Upper lobe of left lung (tissue), 6 donors: Measurements from ENCODE around the gene INPP5E. TPM values are rescaled to one million over a fixed set of nuclear protein-coding genes. Genes with fewer than 3 reads are reported as not detected.

Experiments used
- ATAC-seq, 2 donors: fragments of 200-7000 bp; cut with Tn5 transposase; one replicate each; pipeline ENCODE4 v1.9.1; 2022; ENCODE audit warnings: mild to moderate bottlenecking in 2 of 2, moderate library complexity in 2 of 2; ENCODE audit not compliant: low FRiP score in 2 of 2
- DNase-seq, 2 donors: peaks; one replicate each; pipeline ENCODE4 v3.0.0-alpha.2; 2019 to 2020
- H3K27ac ChIP-seq, 4 donors: fragments of 200-600 bp; sonication (generic); one replicate each; pipeline ENCODE4 v1.5.1; 2016 to 2019
- H3K27me3 ChIP-seq, 4 donors: fragments of 200-600 bp; sonication (generic); one replicate each; pipeline ENCODE4 v1.5.1; 2017 to 2019
- H3K36me3 ChIP-seq, 4 donors: fragments of 200-600 bp; sonication (generic); one replicate each; pipeline ENCODE4 v1.5.1; 2016 to 2019
- H3K4me1 ChIP-seq, 4 donors: fragments of 200-600 bp; sonication (generic); one replicate each; pipeline ENCODE4 v1.5.1; 2018 to 2019
- H3K4me3 ChIP-seq, 4 donors: fragments of 200-600 bp; sonication (generic); one replicate each; pipeline ENCODE4 v1.5.1; 2017 to 2019; ENCODE audit warnings: mild to moderate bottlenecking in 2 of 4, moderate library complexity in 1 of 4
- H3K9me3 ChIP-seq, 4 donors: fragments of 200-600 bp; sonication (generic); one replicate each; pipeline ENCODE4 v1.5.1; 2018 to 2019
- EP300 ChIP-seq, 4 donors: sonication (generic); formaldehyde crosslinking; IDR thresholded peaks; one replicate each; pipeline ENCODE4 v1.5.1; 2017; ENCODE audit warnings: antibody characterized with exemption in 4 of 4, control low read depth in 2 of 4
- POLR2A ChIP-seq, 4 donors: fragments of 450-650 bp; IDR thresholded peaks; one replicate each; pipeline ENCODE4 v1.5.1; 2016 to 2017; ENCODE audit warnings: antibody characterized with exemption in 4 of 4, mild to moderate bottlenecking in 2 of 4
- POLR2AphosphoS5 ChIP-seq, 2 donors: sonication (generic); formaldehyde crosslinking; IDR thresholded peaks; one replicate each; pipeline ENCODE4 v1.5.1; 2017; ENCODE audit warnings: antibody characterized with exemption in 2 of 2
- WGBS, 2 donors: methylation state at CpG; one replicate each; pipeline ENCODE4 v1.1.5; 2017 to 2018; 5-methylcytosine and 5-hydroxymethylcytosine counted together
- total RNA-seq, 6 donors: library from RNA; depleted of rRNA in 4 of 6; stranded (reverse); fragments of >200 nt in 4 of 6; gene quantifications; one replicate each; pipeline versions ENCODE4 v1.1.0 to v1.2.1, GENCODE V29; 2016 to 2021
- TF ChIP-seq, protein P1 (sequence below), 6 experiments: fragments of 450-650 bp in 4 of 6; fragments of 200-600 bp in 2 of 6; sonication (generic) in 2 of 6; IDR thresholded peaks; one replicate each; pipeline ENCODE4 v1.5.1; 2016 to 2019; ENCODE audit warnings: antibody characterized with exemption in 6 of 6
- donor health status: DM: no; HTN: no; CAD: no; lungs with moderate emphysema.
- donor health status: DM: no; HTN: yes; CAD: no; lungs with severe emphysema.

Gene INPP5E
- total RNA-seq, 6 donors from 2014 or later = 9.1 to 43.0 (median 14.1) TPM

DNA sequence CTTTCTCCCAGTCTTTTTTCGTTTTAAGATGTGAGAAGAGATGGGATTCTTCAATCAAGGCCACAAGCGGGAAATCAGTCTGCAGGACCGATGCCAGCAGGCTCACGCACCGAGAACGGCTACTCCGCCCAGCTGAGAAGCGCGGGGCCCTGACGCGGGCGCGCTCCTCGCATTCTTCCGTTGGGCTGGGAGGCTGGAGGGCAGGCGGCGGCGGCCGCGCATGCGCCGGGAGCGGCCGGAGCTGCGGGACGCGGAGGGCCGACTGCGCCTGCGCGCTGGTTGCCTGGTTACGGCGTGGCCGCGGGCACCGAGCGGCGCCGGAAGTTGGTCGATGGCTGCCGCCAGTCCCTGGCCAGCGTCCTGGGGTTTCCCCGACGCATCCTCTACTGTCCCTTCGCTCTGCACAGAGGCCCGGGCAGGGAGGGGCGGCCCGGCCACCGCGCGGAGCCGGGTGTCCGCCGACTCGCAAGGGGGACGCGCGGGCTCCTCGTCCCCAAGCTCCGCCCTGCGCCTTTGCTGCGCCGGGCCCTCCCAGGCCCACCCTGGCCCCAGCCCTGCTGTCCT is 44.0 kb upstream of the INPP5E start:
- peaks cover 27 to 50% (median 32%) of the 10 kb centered on the region in 4 donors for H3K4me1 ChIP-seq
- H3K36me3 ChIP-seq = peaks cover 0 to 7% (median 1%) of the 10 kb centered on the region in 4 donors
- WGBS, 2 donors = 0 to 2% methylated on average over 14 to 20 of the region's 63 CpGs
- ATAC-seq = peak; percentile 62 to 83
- no peaks in the 10 kb centered on the region for H3K9me3 ChIP-seq
- peak overlapping the region; percentile 40 to 100 (median 92) for H3K4me3 ChIP-seq
- peak; percentile 92 to 100 for DNase-seq
- peak overlapping the region; percentile 97 to 100 (median 98) for H3K27ac ChIP-seq
- no peak for TF ChIP-seq EP300 (IDR thresholded peaks at IDR 0.05)
- peak; percentile 75 to 76 for TF ChIP-seq POLR2AphosphoS5 (IDR thresholded peaks at IDR 0.05)
- TF ChIP-seq POLR2A (IDR thresholded peaks at IDR 0.05) = peak in 2 of 4 donors; percentile 83 to 86
- TF ChIP-seq, protein P1, sequence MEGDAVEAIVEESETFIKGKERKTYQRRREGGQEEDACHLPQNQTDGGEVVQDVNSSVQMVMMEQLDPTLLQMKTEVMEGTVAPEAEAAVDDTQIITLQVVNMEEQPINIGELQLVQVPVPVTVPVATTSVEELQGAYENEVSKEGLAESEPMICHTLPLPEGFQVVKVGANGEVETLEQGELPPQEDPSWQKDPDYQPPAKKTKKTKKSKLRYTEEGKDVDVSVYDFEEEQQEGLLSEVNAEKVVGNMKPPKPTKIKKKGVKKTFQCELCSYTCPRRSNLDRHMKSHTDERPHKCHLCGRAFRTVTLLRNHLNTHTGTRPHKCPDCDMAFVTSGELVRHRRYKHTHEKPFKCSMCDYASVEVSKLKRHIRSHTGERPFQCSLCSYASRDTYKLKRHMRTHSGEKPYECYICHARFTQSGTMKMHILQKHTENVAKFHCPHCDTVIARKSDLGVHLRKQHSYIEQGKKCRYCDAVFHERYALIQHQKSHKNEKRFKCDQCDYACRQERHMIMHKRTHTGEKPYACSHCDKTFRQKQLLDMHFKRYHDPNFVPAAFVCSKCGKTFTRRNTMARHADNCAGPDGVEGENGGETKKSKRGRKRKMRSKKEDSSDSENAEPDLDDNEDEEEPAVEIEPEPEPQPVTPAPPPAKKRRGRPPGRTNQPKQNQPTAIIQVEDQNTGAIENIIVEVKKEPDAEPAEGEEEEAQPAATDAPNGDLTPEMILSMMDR (IDR thresholded peaks at IDR 0.05) = peak in 2 of 6 experiments; percentile 7 to 18
- H3K27me3 ChIP-seq = no peaks in the 10 kb centered on the region

- H3K4me1 ChIP-seq = peaks cover 24 to 44% (median 30%) of the 10 kb centered on the region in 4 donors
Measured at GRCh38 chr9:136482793-136483588, 43.3 kb upstream of the INPP5E start, which contains the start of gene SEC16A. Gene SEC16A (minus strand): TSS chr9:136483040. CDS start chr9:136477615, 5,425 bp downstream.

GRCh38 chr9:136482046-136482792 is 42.6 kb upstream of the INPP5E start:
- peak in 1 of 2 donors; percentile 48 for DNase-seq
- no peak for ATAC-seq
- H3K36me3 ChIP-seq = peaks cover 0 to 18% (median 10%) of the 10 kb centered on the region in 4 donors
- H3K9me3 ChIP-seq = no peaks in the 10 kb centered on the region
- H3K27ac ChIP-seq = peak overlapping the region; percentile 97 to 100 (median 99)
- TF ChIP-seq, protein P1 (IDR thresholded peaks at IDR 0.05) = no peak
- TF ChIP-seq POLR2A (IDR thresholded peaks at IDR 0.05) = no peak
- TF ChIP-seq POLR2AphosphoS5 (IDR thresholded peaks at IDR 0.05) = peak in 1 of 2 donors; percentile 30
- TF ChIP-seq EP300 (IDR thresholded peaks at IDR 0.05) = no peak
- H3K4me3 ChIP-seq = peak overlapping the region; percentile 65 to 100 (median 92)
- WGBS, 2 donors = 0 to 1% methylated on average over 13 to 35 of the region's 39 CpGs
- H3K4me1 ChIP-seq = peaks cover 24 to 43% (median 30%) of the 10 kb centered on the region in 4 donors
- no peaks in the 10 kb centered on the region for H3K27me3 ChIP-seq

More at GRCh38 chr9:136482793-136483588, 43.3 kb upstream of the INPP5E start, which contains the start of gene SEC16A:
- Histone ChIP-seq H3K36me3 (peaks cover 0 to 13% (median 3%) of the 10 kb centered on the region in 4 donors), H3K4me3 (peak within 1 kb of the TSS; percentile 65 to 100 (median 92)), H3K27me3 (no peaks in the 10 kb centered on the region), H3K27ac (peak within 1 kb of the TSS; percentile 97 to 100 (median 99)), H3K9me3 (no peaks in the 10 kb centered on the region)
- peak; percentile 91 to 96 for ATAC-seq
- TF ChIP-seq POLR2AphosphoS5 (IDR thresholded peaks at IDR 0.05) = peak; percentile 94 to 96
- peak in 1 of 4 donors; percentile 7 for TF ChIP-seq EP300 (IDR thresholded peaks at IDR 0.05)
- peak in 3 of 4 donors; percentile 77 to 98 (median 93) for TF ChIP-seq POLR2A (IDR thresholded peaks at IDR 0.05)
- TF ChIP-seq, protein P1 (IDR thresholded peaks at IDR 0.05) = peak in 1 of 6 experiments; percentile 5
- WGBS, 2 donors = 0 to 1% methylated on average over 7 to 58 of the region's 109 CpGs
- DNase-seq = peak; percentile 99 to 100

- Histone ChIP-seq H3K27me3 (no peaks in the 10 kb centered on the region), H3K4me1 (peaks cover 24 to 43% (median 30%) of the 10 kb centered on the region in 4 donors), H3K4me3 (peak overlapping the region in 3 of 4 donors; percentile 86 to 100 (median 97)), H3K27ac (peak overlapping the region in 3 of 4 donors; percentile 99 to 100 (median 99)), H3K36me3 (peaks cover 7 to 24% (median 17%) of the 10 kb centered on the region in 4 donors), H3K9me3 (no peaks in the 10 kb centered on the region)
- no peak for TF ChIP-seq POLR2A (IDR thresholded peaks at IDR 0.05)
- no peak for TF ChIP-seq POLR2AphosphoS5 (IDR thresholded peaks at IDR 0.05)
- TF ChIP-seq, protein P1 (IDR thresholded peaks at IDR 0.05) = no peak
- no peak for TF ChIP-seq EP300 (IDR thresholded peaks at IDR 0.05)
- 31 to 40% methylated on average over 5 of the region's 5 CpGs for WGBS, 2 donors
- DNase-seq = no peak
- ATAC-seq = no peak
Measured at GRCh38 chr9:136481558-136481957, 41.9 kb upstream of the INPP5E start.
